NCI-H1417 (cell line): Measurements from ENCODE around the gene SAC3D1.
A peak's percentile ranks its signal among the peaks of the same experiment; 100 is the strongest.

Experiments used
- DNase-seq, 3 experiments: peaks; one replicate each; lab custom pipeline; 2025; lab: John Stamatoyannopoulos, UW

Gene SAC3D1

GRCh38 chr11:65026810-65027209 is 14.2 kb upstream of the SAC3D1 start:
- DNase-seq = no peak

- DNase-seq = peak; percentile 98 to 99 (median 99)
These were observed 13.6 kb upstream of the SAC3D1 start, which contains the start of gene SNX15 for GRCh38 chr11:65027213-65028067. Gene SNX15, plus strand, starts transcription at chr11:65027439. Its CDS starts 99 bp downstream, at chr11:65027538.

- DNase-seq = no peak
These were observed 8.8 kb upstream of the SAC3D1 start for GRCh38 chr11:65032216-65032615.

GRCh38 chr11:65034423-65034822 is 6.6 kb upstream of the SAC3D1 start:
- no peak for DNase-seq

- no peak for DNase-seq
These were observed 5.4 kb upstream of the SAC3D1 start for GRCh38 chr11:65035579-65035978.

- no peak for DNase-seq
These were observed 4.1 kb upstream of the SAC3D1 start for GRCh38 chr11:65036931-65037330.

- DNase-seq = no peak
These were observed 527 bp upstream of the SAC3D1 start for GRCh38 chr11:65040520-65040846.

- DNase-seq = no peak
These were observed 1.9 kb downstream of the SAC3D1 start for GRCh38 chr11:65042891-65043290.

- no peak for DNase-seq
These were observed 3.0 kb downstream of the SAC3D1 start for GRCh38 chr11:65043881-65044501.

GRCh38 chr11:65045061-65045460 is 4.1 kb downstream of the SAC3D1 start:
- DNase-seq = no peak

- no peak for DNase-seq
These were observed 4.7 kb downstream of the SAC3D1 start for GRCh38 chr11:65045728-65046127.

- DNase-seq = no peak
These were observed 6.8 kb downstream of the SAC3D1 start for GRCh38 chr11:65047581-65048422.

- no peak for DNase-seq
These were observed 10.4 kb downstream of the SAC3D1 start for GRCh38 chr11:65051398-65051858.

GRCh38 chr11:65053827-65054508 is 13.0 kb downstream of the SAC3D1 start:
- no peak for DNase-seq

GRCh38 chr11:65055538-65055937 is 14.5 kb downstream of the SAC3D1 start:
- no peak for DNase-seq

- no peak for DNase-seq
These were observed 16.0 kb downstream of the SAC3D1 start for GRCh38 chr11:65056999-65057398.

GRCh38 chr11:65057526-65057925 is 16.5 kb downstream of the SAC3D1 start:
- DNase-seq = no peak

GRCh38 chr11:65058012-65058411 is 17.0 kb downstream of the SAC3D1 start:
- peak in 2 of 3 experiments; percentile 60 to 76 for DNase-seq

- DNase-seq = no peak
These were observed 17.5 kb downstream of the SAC3D1 start, which contains the start of gene NAALADL1 for GRCh38 chr11:65058419-65059054. Gene NAALADL1, minus strand, starts transcription at chr11:65058553. Its CDS starts 32 bp downstream, at chr11:65058521.

- DNase-seq = no peak
These were observed 18.5 kb downstream of the SAC3D1 start for GRCh38 chr11:65059523-65059922.
